K562 (cell line): ENCODE results near the gene MPND. TPM values are rescaled to one million over a fixed set of nuclear protein-coding genes. Genes with fewer than 3 reads are reported as not detected.

Experiments used
- CBFB ChIP-seq: sonication (generic); formaldehyde crosslinking; IDR thresholded peaks from 2 replicates; pipeline ENCODE4 v1.4.0; 2020; ENCODE audit warnings: mild to moderate bottlenecking, missing genetic modification reagents
- HDAC6 ChIP-seq: IDR thresholded peaks from 2 replicates; pipeline ENCODE4 v1.6.1; 2012; ENCODE audit warnings: low read depth, mild to moderate bottlenecking, control low read depth, inconsistent platforms, low read length, moderate library complexity
- JUNB ChIP-seq: fragments of 450-650 bp; formaldehyde crosslinking; conservative IDR thresholded peaks from 2 replicates; pipeline ENCODE4 v1.4.0; 2020; ENCODE audit warnings: mild to moderate bottlenecking
- PHF21A ChIP-seq: fragments of 450-650 bp; IDR thresholded peaks from 2 replicates; pipeline ENCODE4 v1.6.1; 2017; ENCODE audit warnings: low read depth, borderline replicate concordance
- SNRNP70 ChIP-seq: fragments of 200-400 bp; formaldehyde crosslinking; optimal IDR thresholded peaks from 2 replicates; pipeline ENCODE3; 2017; ENCODE audit warnings: low read depth, low read length
- XRCC5 ChIP-seq: fragments of 200-400 bp; formaldehyde crosslinking; IDR thresholded peaks from 2 replicates; pipeline ENCODE4 v1.6.1; 2017; ENCODE audit warnings: low read depth, mild to moderate bottlenecking, low read length
- polyA plus RNA-seq, 8 experiments: library from polyadenylated mRNA; depleted of rRNA in 4 of 8; stranded (reverse) in 5 of 8; unstranded in 3 of 8; fragments of >200 nt; fragmentation: Nextera tagmentation in 2 of 8; fragmentation: Illumina TruSeq in 1 of 8; extraction: Ambion mirVana in 2 of 8; extraction: Trizol in 1 of 8; gene quantifications; 2 replicates each; pipeline versions ENCODE4 v1.2.1 to v1.2.3, GENCODE V29; 2011 to 2014; ENCODE audit warnings: inconsistent platforms in 1 of 8, missing spikeins in 1 of 8
- total RNA-seq, 7 experiments: library from RNA; depleted of rRNA in 6 of 7; stranded (reverse); fragments of >200 nt in 6 of 7; fragmentation: Illumina TruSeq in 2 of 7; extraction: Trizol in 2 of 7; gene quantifications; 2 replicates each; pipeline versions ENCODE4 v1.2.1 to v1.2.3, GENCODE V29; 2011 to 2021; ENCODE audit warnings: low replicate concordance in 1 of 7
- TF ChIP-seq, protein P1 (sequence below): sonication (generic); formaldehyde crosslinking; IDR thresholded peaks from 2 replicates; pipeline ENCODE4 v1.9.0; 2022; ENCODE audit warnings: mild to moderate bottlenecking, missing genetic modification reagents
- TF ChIP-seq, protein P2 (sequence below): sonication (generic); formaldehyde crosslinking; IDR thresholded peaks from 2 replicates; pipeline ENCODE4 v1.8.1; 2022; ENCODE audit warnings: missing genetic modification reagents
- TF ChIP-seq, protein P3 (sequence below): sonication (generic); formaldehyde crosslinking; IDR thresholded peaks from 2 replicates; pipeline ENCODE4 v1.8.0; 2022; ENCODE audit warnings: mild to moderate bottlenecking, low read depth, missing genetic modification reagents
- TF ChIP-seq, protein P4 (sequence below): fragments of 450-650 bp; IDR thresholded peaks from 2 replicates; pipeline ENCODE4 v1.6.1; 2016; ENCODE audit warnings: low read depth, mild to moderate bottlenecking, moderate library complexity
- TF ChIP-seq, protein P5 (sequence below): fragments of 250-450 bp; sonication (Bioruptor Pico); IDR thresholded peaks from 2 replicates; pipeline ENCODE4 v1.8.0; 2021; ENCODE audit warnings: moderate library complexity, mild to moderate bottlenecking, inconsistent platforms
- TF ChIP-seq, protein P6 (sequence below): IDR thresholded peaks from 2 replicates; pipeline ENCODE4 v1.6.1; 2011; ENCODE audit not compliant: insufficient read length; ENCODE audit errors: extremely low read depth
- TF ChIP-seq, protein P7 (sequence below): fragments of 450-650 bp; formaldehyde crosslinking; IDR thresholded peaks from 2 replicates; pipeline ENCODE4 v1.4.0; 2020; ENCODE audit warnings: mild to moderate bottlenecking
- TF ChIP-seq, protein P8 (sequence below): fragments of 450-650 bp; IDR thresholded peaks from 2 replicates; pipeline ENCODE4 v1.7.1; 2018; ENCODE audit warnings: mild to moderate bottlenecking, low read depth; ENCODE audit not compliant: partially characterized antibody
- TF ChIP-seq, protein P9 (sequence below): sonication (generic); formaldehyde crosslinking; IDR thresholded peaks from 2 replicates; pipeline ENCODE4 v1.8.1; 2022; ENCODE audit warnings: missing genetic modification reagents

The MPND gene
- total and polyA plus RNA-seq, 9 of the 15 experiments (the other 6 are each of a cell fraction or from before 2014, with no cell fraction given) = 0.25 to 14.0 (median 3.9) TPM

DNA sequence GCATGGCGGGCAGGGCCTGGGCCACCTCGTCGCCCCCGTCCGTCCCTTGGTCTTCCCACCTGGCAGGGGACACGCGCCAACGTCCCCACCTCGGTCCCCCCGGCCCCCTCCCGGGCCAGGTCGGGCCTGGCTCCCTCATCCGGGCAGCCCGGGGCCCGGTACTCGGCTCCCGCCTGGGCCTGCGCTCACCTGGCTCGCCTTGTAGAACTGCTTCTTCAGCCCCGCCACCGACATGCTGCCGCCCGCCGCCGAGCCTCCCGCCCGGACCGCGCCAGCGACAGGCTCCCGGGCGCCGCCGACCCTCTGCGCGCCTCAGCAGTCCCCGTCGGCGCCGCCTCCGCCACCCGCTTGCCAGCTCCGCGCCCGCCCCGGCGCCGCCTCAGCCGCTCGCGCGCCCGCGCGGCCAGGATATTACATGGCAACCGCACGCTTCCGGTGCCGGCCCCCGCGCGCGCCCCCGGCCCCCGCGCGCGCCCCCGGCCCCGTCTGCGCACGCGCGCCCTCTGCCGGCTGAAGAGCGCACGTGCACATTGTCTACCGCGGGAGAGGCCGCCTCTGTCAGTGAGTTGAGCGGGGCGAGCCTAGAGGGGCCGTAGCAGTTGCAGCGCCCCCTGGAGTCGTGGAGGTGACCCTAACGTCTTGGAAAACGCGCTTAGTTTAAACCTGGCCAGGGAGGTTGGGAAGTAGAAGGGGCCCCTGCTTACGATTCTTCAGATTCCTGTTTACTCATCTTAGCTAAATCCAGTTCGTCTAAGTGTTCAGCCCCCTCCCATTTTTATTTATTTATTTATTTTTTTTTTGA is 57.0 kb downstream of the MPND start, which contains the start of gene SH3GL1 (continued):
- TF ChIP-seq, protein P1, sequence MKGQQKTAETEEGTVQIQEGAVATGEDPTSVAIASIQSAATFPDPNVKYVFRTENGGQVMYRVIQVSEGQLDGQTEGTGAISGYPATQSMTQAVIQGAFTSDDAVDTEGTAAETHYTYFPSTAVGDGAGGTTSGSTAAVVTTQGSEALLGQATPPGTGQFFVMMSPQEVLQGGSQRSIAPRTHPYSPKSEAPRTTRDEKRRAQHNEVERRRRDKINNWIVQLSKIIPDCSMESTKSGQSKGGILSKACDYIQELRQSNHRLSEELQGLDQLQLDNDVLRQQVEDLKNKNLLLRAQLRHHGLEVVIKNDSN = peak; percentile 64
- no peak for TF ChIP-seq SNRNP70
- TF ChIP-seq CBFB (CRISPR knock-in tag) = no peak
- TF ChIP-seq HDAC6 = no peak
- TF ChIP-seq, protein P2, sequence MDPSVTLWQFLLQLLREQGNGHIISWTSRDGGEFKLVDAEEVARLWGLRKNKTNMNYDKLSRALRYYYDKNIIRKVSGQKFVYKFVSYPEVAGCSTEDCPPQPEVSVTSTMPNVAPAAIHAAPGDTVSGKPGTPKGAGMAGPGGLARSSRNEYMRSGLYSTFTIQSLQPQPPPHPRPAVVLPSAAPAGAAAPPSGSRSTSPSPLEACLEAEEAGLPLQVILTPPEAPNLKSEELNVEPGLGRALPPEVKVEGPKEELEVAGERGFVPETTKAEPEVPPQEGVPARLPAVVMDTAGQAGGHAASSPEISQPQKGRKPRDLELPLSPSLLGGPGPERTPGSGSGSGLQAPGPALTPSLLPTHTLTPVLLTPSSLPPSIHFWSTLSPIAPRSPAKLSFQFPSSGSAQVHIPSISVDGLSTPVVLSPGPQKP (CRISPR knock-in tag) = no peak
- TF ChIP-seq, protein P3, sequence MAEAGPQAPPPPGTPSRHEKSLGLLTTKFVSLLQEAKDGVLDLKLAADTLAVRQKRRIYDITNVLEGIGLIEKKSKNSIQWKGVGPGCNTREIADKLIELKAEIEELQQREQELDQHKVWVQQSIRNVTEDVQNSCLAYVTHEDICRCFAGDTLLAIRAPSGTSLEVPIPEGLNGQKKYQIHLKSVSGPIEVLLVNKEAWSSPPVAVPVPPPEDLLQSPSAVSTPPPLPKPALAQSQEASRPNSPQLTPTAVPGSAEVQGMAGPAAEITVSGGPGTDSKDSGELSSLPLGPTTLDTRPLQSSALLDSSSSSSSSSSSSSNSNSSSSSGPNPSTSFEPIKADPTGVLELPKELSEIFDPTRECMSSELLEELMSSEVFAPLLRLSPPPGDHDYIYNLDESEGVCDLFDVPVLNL (CRISPR knock-in tag) = peak; percentile 95
- TF ChIP-seq, protein P4, sequence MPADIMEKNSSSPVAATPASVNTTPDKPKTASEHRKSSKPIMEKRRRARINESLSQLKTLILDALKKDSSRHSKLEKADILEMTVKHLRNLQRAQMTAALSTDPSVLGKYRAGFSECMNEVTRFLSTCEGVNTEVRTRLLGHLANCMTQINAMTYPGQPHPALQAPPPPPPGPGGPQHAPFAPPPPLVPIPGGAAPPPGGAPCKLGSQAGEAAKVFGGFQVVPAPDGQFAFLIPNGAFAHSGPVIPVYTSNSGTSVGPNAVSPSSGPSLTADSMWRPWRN = no peak
- TF ChIP-seq, protein P5, sequence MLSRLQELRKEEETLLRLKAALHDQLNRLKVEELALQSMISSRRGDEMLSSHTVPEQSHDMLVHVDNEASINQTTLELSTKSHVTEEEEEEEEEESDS (CRISPR knock-in tag) = no peak
- TF ChIP-seq, protein P6, sequence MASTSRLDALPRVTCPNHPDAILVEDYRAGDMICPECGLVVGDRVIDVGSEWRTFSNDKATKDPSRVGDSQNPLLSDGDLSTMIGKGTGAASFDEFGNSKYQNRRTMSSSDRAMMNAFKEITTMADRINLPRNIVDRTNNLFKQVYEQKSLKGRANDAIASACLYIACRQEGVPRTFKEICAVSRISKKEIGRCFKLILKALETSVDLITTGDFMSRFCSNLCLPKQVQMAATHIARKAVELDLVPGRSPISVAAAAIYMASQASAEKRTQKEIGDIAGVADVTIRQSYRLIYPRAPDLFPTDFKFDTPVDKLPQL = no peak
- no peak for TF ChIP-seq PHF21A
- TF ChIP-seq, protein P7, sequence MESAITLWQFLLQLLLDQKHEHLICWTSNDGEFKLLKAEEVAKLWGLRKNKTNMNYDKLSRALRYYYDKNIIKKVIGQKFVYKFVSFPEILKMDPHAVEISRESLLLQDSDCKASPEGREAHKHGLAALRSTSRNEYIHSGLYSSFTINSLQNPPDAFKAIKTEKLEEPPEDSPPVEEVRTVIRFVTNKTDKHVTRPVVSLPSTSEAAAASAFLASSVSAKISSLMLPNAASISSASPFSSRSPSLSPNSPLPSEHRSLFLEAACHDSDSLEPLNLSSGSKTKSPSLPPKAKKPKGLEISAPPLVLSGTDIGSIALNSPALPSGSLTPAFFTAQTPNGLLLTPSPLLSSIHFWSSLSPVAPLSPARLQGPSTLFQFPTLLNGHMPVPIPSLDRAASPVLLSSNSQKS (CRISPR knock-in tag) = no peak
- TF ChIP-seq, protein P8, sequence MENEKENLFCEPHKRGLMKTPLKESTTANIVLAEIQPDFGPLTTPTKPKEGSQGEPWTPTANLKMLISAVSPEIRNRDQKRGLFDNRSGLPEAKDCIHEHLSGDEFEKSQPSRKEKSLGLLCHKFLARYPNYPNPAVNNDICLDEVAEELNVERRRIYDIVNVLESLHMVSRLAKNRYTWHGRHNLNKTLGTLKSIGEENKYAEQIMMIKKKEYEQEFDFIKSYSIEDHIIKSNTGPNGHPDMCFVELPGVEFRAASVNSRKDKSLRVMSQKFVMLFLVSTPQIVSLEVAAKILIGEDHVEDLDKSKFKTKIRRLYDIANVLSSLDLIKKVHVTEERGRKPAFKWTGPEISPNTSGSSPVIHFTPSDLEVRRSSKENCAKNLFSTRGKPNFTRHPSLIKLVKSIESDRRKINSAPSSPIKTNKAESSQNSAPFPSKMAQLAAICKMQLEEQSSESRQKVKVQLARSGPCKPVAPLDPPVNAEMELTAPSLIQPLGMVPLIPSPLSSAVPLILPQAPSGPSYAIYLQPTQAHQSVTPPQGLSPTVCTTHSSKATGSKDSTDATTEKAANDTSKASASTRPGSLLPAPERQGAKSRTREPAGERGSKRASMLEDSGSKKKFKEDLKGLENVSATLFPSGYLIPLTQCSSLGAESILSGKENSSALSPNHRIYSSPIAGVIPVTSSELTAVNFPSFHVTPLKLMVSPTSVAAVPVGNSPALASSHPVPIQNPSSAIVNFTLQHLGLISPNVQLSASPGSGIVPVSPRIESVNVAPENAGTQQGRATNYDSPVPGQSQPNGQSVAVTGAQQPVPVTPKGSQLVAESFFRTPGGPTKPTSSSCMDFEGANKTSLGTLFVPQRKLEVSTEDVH = peak; percentile 80
- TF ChIP-seq, protein P9, sequence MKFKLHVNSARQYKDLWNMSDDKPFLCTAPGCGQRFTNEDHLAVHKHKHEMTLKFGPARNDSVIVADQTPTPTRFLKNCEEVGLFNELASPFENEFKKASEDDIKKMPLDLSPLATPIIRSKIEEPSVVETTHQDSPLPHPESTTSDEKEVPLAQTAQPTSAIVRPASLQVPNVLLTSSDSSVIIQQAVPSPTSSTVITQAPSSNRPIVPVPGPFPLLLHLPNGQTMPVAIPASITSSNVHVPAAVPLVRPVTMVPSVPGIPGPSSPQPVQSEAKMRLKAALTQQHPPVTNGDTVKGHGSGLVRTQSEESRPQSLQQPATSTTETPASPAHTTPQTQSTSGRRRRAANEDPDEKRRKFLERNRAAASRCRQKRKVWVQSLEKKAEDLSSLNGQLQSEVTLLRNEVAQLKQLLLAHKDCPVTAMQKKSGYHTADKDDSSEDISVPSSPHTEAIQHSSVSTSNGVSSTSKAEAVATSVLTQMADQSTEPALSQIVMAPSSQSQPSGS (CRISPR knock-in tag) = peak; percentile 61; the same call in 1 of the 2 replicates
- TF ChIP-seq JUNB = no peak
- TF ChIP-seq XRCC5 = peak; percentile 98
